PC-9 (cell line): ENCODE measurements around the gene HOXA2.

Experiments used
- CTCF ChIP-seq: fragments of 200-600 bp; sonication (generic); conservative IDR thresholded peaks from 2 replicates; pipeline ENCODE4 v1.6.1; 2017; ENCODE audit warnings: mixed run types, antibody characterized with exemption, mild to moderate bottlenecking, moderate library complexity
- EZH2 ChIP-seq: fragments of 200-600 bp; sonication (generic); IDR thresholded peaks from 2 replicates; pipeline ENCODE4 v1.8.0; 2017; ENCODE audit warnings: antibody characterized with exemption, low read depth

- no peak for TF ChIP-seq CTCF
- TF ChIP-seq EZH2, result no peak
These were observed 10.3 kb downstream of the HOXA2 start for GRCh38 chr7:27091941-27092818.
